Eye (tissue), 1 donor: ENCODE data around the gene TSGA10IP.
"Not testable (repeated sequence)": the region's sequence is repeated elsewhere in the genome, so short reads cannot be mapped to it uniquely, and the experiment has no call there.

Experiments
- DNase-seq: peaks from one replicate; pipeline ENCODE4 v3.0.0-alpha.2; 2015

The TSGA10IP gene

DNA sequence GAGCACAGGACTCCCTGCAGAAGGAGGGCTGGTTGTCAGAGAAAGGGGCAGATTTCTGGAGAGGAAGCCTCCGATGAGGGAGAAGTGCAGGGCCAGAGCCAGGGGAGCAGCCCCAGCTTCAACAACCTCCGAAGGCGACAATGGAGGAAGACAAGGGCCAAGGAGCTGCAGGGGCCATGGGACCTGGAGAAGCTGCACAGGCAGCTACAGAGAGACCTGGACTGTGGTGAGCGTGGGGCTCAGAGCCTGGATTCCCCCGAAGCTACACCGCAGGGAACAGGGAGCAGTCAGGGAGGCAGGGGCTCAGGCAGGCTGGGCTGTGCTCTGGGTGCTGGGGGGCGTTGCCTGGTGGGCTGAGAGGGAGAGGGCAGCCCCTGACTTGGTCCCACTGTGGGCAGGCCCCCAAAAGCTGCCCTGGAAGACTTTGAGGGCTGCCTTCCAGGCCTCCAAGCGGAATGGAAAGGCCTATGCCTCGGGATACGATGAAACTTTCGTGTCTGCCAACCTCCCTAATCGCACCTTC, 2.4 kb downstream of the TSGA10IP start:
- DNase-seq: no peak

DNA sequence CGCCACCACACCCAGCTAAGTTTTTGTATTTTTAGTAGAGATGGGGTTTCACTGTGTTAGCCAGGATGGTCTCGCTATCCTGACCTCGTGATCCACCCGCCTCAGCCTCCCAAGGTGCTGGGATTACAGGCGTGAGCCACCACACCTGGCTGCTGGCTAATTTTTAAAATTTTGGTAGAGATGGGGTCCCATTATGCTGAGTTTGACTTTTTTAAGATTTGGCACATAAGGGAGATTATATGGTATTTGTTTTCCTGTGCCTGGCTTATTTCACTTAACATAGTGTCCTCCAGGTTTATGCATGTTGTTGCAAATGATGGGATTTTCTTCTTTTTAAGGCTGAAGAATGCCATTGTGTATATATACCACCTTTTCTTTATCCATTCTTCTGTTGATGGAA, 5.4 kb downstream of the TSGA10IP start:
- DNase-seq: not testable (repeated sequence)

DNA sequence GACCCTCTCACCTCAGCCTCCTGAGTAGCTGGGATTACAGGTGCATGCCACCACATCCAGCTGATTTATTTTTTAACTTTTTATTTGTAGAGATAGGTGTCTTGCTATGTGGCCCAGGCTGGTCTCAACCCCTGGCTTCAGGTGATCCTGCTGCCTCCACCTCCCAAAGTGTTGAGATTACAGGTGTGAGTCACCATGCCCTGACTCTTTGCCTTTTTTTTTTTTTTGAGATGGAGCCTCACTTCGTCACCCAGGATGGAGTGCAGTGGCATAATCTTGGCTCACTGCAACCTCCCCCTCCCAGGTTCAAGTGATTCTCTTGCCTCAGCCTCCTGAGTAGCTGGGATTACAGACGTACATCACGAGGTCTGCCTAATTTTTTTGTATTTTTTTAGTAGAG, 6.4 kb downstream of the TSGA10IP start:
- not testable (repeated sequence) for DNase-seq

DNA sequence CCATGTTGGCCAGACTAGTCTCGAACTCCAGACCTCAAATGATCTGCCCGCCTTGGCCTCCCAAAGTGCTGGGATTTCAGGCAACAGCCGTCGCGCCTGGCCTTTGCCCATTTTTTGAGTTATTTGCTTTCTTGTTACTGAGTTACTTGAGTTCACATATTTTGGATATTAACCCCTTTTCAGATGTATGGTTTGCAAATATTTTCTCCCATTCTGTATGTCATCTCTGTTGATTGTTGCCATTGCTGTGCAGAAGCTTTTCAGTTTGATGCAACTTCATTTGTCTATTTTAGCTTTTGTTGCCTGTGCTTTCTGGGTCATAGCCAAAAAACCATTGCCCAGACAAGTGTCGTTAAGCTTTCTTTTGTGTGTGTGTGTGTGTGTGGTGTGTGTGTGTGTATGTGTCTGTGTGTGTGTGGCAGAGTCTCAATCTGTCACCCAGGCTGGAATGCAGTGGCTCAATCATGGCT, 6.8 kb downstream of the TSGA10IP start:
- DNase-seq: no peak

DNA sequence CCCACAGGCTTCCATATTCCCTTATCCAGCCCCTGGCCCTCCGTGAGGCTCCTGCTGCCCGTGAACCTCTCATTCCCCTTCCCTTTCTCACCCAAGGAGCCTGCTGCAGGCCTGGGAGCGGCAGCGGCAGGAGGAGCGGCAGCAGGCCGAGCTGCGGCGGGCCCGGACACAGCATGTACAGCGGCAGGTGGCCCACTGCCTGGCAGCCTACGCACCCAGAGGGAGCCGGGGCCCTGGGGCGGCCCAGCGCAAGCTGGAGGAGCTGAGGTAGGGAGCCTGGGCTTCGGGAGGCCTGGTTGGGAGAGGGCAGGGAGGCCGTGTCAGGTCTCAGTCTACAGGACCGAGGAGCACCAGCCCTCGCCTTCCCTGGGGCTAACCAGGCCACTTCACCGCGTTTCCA, 8.2 kb downstream of the TSGA10IP start:
- no peak for DNase-seq

DNA sequence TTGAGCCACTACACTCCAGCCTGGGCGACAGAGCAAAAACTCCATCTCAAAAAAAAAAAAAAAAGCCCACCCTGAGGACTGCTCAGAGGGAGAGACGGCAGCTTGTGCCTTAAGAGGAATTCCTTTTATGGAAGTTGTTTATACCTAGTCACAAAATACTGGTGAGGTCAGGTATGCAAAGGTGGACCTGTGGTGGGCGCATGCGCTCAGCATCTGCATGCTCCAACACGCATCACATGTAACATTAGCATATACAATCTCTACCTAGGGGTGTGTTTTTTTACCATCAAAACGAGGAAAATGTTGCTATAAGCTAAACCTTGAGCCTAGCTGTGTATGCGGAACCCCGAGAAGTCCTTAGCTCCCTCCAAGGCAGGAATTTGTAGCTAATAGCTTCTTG, 9.5 kb downstream of the TSGA10IP start:
- no peak for DNase-seq

DNA sequence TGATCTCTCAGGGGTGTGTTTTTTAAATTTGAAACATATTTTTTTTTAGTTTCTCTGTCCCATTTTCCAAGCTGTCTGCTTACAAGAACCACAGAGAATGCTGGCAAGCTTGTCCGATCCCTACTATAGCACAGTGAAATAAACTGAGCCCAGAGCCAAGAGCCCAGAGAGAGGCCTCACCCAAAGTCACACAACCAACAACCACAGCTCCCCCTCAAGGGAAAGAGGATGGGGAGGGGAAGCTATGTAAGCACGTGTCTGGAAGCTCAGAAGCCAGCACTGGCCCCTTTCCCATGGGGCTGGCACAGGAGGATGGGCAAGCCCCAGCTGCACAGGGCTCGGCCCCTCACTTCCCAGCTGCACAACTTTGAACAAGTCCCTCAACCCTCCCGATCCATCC, 13.0 kb downstream of the TSGA10IP start:
- DNase-seq: no peak

DNA sequence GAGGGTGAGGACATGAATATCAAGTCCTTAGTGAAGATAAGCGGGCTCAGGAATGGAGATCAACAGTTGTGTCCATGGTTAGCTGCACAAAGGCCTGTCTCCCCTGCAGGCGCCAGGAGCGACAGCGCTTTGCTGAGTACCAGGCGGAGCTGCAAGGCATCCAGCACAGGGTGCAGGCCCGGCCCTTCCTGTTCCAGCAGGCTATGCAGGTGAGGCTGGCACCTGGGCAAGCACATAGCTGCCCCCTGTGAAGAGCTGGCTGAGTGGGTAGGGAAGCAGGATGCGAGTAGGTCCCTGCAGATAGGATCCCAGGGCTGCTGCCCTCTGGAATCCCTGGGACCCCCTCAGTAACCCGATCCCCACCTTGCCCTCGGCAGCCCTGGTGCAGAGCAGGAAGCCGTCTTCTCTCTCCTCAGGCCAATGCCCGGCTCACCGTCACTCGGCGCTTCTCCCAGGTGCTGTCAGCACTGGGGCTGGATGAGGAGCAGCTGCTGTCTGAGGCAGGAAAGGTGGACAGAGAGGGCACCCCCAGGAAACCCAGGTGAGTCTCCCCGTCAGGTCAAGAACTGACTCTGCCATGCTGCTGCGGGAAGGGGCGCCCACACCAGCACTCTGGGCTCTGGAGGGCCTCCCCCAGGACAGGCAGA, 13.6 kb downstream of the TSGA10IP start:
- DNase-seq: no peak

DNA sequence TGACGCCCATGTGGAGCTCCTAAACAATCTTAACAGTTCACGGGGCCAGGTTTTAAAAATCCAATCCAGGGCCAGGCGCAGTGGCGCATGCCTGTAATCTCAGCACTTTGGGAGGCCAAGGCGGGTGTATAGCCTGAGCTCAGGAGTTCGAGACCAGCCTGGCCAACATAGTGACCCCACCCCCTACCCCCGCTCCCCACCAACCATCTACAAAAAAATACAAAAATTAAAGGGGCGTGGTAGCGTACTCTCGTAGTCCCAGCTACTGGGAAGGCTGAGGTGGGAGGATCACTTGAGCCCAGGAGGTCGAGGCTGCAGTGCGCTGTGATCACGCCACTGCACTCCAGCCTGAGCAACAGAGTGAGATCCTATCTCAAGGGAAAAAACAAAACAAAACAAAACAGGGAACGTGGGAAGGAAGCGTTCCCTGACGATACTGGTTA, 15.6 kb downstream of the TSGA10IP start:
- DNase-seq: no peak

DNA sequence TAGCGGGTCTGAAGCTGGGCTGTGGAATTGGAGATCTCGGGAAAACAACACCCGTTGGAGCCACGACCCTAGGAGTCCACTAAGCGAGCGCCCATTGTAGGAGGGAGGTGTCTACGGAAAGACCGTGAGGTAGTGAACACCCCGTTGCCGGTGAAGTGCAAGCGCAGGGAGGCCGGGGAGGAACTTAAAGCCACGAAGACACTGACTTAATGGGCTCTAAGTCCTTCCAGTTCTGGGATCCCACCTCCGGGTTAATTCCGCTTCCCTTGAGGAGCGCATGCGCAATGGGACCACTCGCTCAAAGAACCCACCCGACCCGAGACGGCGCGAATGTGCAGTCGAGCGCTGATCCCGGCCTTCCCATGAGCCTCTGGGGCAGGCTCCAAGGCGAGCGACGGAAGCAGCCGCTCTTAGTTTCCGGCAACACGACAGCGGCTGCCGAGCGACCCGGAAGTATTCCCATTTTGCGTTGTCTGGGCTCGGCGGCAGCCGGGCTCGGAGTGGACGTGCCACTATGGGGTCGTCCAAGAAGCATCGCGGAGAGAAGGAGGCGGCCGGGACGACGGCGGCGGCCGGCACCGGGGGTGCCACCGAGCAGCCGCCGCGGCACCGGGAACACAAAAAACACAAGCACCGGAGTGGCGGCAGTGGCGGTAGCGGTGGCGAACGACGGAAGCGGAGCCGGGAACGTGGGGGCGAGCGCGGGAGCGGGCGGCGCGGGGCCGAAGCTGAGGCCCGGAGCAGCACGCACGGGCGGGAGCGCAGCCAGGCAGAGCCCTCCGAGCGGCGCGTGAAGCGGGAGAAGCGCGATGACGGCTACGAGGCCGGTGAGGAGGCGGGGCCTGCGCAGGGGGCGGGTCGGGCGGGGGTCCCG, 16.2 kb downstream of the TSGA10IP start, which contains the start of gene SART1:
TSS of gene SART1 (plus strand) at position 468 of the 874 bp plus-strand sequence. CDS start at position 515, 47 bp downstream.
- peak; percentile 99 for DNase-seq

DNA sequence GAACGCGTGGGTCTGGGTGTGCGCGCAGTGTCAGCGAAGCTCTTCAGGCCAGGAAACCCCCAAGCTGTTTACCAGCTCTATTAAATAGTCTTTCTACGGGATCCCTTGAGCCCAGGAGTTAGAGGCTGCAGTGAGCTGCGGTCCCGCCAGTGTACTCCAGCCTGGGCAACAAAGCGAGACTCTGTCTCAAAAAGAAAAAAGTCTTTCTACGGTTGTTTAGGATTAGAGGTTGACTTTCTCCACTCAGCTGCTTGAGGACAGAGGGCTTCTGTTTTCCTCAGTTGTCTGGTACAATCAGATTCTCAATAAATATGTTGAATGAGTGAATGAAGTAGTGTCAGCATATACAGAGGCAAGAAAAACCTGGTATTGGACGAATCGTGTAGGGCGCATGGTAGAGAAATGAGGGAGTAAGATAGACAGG, 16.9 kb downstream of the TSGA10IP start:
- no peak for DNase-seq

DNA sequence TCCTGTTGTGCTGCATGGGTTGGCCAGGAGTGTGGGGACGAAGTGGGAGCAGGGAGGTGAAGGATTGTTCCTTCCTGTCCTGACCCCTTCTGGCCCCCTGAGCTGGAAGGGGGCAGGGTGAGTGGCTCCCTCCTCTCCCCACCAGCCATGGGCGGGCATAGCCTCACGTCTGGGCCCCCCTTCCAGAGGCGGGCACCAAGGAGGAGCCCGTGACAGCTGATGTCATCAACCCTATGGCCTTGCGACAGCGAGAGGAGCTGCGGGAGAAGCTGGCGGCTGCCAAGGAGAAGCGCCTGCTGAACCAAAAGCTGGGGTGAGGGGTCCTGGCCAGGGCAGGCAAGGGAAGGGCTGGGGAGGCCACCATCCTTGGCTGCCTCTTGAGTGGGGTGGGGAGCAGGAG, 19.6 kb downstream of the TSGA10IP start:
- no peak for DNase-seq

DNA sequence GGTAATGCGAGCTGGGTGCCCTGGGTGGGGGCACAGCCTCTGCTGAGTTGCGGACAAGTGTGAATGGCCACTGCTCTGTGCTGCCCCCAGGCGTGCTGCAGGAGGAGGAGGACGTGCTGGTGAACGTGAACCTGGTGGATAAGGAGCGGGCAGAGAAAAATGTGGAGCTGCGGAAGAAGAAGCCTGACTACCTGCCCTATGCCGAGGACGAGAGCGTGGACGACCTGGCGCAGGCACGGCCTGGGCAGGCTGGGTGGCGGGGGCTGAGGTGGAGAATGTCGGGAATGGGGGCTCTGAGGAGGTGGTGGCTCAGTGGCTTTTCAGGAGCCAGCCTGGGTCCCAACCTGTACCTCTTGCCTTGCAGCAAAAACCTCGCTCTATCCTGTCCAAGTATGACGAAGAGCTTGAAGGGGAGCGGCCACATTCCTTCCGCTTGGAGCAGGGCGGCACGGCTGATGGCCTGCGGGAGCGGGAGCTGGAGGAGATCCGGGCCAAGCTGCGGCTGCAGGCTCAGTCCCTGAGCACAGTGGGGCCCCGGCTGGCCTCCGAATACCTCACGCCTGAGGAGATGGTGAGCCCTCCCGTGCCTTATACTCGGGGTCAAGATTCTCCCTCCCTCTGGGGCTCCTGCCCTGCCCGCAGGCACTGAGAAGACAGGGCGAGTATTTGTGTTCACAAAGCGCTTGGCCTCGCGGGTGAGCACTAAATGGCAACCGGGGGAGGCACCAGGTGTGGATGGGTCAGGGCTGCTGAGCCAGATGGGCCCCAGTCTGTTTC, 20.9 kb downstream of the TSGA10IP start:
- DNase-seq: no peak

DNA sequence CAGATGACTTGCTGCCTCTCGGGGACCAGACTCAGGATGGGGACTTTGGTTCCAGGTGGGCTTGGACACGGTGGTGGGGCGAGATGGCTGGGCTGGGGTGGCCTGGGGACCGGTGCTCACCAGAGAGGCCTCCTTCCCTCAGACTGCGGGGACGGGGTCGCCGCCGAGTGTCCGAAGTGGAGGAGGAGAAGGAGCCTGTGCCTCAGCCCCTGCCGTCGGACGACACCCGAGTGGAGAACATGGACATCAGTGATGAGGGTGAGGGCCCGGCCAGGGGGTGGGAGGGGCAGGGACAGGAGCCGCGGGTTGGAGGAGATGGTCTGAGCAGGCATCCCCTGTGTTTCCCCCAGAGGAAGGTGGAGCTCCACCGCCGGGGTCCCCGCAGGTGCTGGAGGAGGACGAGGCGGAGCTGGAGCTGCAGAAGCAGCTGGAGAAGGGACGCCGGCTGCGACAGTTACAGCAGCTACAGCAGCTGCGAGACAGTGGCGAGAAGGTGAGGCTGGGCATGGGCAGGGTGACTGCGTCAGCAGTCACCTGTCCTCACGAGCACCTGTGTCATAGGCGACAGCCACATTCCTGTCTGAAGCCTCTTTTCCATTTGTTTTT, 22.2 kb downstream of the TSGA10IP start:
- DNase-seq: no peak

DNA sequence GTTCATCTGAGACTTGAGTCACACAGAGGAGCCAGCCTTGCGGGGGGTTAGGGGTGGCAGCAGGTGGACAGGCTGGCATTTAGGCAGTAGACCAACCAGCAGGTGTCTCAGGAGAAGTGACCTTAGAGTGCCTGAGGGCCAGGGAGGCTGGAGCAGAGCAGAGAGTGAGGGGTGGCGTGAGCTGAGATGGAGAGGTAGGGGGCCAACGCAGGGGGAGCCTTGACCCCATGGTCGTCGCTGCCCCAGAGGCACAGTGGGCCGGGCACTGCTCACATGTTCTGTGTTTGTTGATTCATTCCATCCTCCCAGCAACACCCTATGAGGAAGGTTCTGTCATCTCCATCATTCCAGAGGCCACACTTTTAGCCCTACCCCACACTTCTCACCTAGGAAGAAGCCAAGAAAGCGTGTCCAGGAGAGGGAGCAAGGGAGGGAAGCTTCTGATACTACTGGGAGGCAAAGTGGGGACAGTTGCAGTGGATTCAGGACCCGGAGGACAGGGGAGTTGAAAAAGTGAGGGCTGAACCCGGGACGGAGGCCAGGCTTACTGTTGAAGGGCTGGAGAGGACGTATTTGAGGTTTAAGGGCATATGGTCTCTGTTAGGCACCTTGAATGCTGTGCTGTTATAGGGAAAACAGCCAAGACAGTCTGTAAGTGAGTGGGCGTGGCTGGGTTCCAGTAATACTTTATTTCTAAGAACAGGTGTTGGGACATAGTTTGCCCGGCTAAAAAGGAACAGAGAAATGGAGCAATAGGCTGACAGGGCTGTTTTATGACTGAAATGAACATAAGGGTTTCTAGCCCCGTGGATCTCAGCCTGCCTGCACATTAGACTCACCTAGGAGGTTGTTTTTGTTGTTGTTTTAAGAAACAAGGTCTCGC, 23.6 kb downstream of the TSGA10IP start:
- DNase-seq: no peak

DNA sequence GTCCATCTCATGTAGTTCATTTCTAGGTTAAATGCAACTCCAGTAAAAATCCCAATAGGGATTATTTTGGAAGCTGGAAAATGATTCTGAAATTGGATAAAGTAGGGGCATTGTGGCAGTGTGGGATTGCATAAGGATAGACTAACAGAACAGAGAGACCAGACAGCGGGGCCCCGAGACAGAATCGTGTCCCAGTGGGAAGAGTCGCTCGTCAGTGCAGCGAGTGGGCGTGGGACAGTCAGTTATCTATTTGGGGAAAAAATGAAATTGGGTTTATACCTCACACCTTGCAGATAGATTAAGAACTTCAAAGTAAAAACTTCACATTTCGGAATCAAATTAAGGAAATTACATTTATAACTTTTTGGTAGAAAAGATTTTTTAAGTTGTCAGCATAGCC, 26.8 kb downstream of the TSGA10IP start:
- DNase-seq: no peak

DNA sequence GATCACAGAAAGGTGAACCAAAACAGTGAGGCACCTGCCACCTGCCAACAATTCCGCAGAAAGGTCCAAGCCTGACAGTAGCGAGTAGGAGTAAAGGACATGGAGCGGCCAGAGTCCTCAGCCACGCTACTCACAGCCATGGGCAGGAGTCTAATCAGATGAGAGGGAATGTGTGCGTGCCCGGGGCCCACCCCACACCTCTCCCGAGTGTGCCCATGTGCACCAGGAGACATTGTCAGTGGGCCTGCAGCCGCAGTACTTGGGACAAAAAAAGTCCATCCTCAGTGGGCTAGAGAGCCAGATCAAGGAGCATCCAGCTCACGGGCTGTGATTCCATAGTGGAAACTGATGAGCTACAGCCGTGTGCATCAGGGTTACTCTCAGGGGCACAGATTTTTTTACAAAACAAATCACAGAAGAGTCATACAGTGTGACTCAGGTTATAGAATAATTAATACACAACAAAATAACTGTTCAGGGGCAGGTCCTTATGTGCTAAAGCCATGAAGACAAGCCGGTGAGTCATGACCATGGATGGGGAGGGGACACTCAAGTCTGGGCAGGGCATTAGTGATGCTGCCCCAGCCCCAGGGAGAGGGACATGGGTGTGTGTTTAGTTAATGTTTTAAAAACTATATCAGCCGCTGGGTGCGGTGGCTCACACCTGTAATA, 28.3 kb downstream of the TSGA10IP start:
- no peak for DNase-seq

DNA sequence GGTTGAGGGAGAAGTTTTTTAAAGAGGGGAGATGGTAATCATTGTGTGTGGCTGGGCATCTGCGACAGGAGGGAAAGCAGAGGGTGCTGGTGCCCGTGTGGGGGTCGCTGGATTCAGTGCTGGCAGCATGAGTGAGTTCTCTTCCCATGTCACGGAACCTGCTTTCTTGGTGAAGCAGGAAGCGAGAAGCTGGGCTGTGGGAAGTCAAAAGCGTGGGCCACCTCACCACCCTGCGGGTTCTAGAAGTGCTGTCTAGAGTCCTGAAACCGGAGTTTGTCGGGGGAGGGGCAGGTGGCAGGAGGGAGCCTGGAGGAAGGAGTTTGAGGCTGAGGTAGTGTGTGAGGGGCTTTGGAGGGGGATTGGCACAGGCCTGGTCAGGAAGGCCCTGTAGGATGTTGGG, 30.5 kb downstream of the TSGA10IP start:
- no peak for DNase-seq

DNA sequence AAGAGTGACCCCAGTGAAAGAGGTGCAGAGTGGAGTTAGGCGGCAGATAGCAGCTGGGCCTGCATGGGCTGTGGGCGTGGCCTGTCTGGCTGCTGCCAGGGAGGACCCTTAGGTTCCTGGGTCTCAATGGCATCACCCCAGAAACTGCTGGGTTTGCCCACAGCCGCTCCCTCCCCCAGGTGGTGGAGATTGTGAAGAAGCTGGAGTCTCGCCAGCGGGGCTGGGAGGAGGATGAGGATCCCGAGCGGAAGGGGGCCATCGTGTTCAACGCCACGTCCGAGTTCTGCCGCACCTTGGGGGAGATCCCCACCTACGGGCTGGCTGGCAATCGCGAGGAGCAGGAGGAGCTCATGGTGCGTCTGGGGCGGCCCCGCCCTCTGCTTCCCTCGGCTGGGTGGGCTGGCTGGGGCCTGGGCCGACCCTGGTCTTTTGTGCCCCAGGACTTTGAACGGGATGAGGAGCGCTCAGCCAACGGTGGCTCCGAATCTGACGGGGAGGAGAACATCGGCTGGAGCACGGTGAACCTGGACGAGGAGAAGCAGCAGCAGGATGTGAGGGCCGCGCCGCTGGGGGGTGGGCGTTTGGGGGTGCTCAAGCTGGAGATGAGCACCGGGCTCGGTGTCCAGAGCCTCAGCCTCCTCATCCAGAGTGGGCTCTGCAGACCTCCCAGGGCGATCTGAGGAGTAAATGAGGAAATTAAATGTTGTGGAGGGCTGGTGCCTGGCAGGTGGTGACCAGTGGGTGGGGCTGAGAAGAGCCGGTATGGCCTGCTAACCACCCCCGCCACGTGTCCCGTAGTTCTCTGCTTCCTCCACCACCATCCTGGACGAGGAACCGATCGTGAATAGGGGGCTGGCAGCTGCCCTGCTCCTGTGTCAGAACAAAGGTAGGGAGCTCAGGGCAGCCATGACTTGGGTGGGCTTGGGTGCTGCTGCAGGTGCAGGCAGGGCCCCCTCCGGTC, 31.2 kb downstream of the TSGA10IP start:
- DNase-seq: no peak
